GM19468 (cell line): Measurements from ENCODE around the gene PRSS56.
"Not testable (repeated sequence)": the region's sequence is repeated elsewhere in the genome, so short reads cannot be mapped to it uniquely, and the experiment has no call there.

Source experiments
- ATAC-seq: cut with Tn5 transposase; IDR thresholded peaks from one replicate; pipeline ENCODE4 v1.9.1; 2021; ENCODE audit warnings: mild to moderate bottlenecking, moderate library complexity, moderate number of reproducible peaks; ENCODE audit not compliant: unreplicated experiment; ENCODE audit errors: extremely low read depth

The PRSS56 gene

GRCh38 chr2:232562515-232563151, 42.4 kb downstream of the PRSS56 start:
- no peak for ATAC-seq

GRCh38 chr2:232563580-232563979, 43.4 kb downstream of the PRSS56 start:
- no peak for ATAC-seq

DNA sequence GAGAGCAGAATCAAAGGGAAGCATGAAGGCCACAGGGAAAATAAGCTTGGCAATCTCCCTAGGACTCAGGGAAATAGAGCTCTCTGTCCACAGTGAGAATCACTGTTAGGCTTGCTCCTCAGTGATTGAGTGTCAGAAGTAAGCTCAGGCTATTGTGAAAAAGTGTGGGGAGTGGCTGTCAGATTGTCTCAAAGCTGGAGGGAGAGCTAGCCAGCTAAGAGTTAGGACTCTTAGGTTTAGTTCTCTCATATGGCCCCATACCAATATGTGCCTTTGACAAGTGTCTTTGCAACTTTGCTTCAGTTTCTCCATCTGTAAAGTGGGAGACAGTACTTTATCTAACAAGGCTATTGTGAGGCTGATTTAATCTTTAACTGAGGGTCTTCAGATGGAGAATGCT, 47.5 kb downstream of the PRSS56 start:
- no peak for ATAC-seq

DNA sequence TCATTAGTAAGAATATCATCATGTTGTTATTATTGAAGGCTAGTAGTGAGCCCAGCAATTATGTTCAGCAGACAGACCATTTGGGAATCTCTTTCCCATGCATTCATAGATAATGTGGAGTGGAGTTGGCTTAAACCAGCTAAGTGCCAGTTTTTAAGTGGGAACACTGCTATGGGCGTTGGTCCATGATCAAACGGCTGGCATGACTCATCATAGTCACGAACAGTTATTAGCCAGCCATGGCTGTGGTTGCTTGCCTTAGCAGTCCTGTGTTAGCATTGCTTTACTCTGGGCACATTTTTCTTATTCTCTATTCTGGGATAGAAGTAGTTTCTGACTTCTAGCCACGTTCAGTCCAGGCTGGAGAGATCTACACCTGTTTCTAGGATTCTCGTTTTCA, 48.0 kb downstream of the PRSS56 start:
- ATAC-seq: no peak

DNA sequence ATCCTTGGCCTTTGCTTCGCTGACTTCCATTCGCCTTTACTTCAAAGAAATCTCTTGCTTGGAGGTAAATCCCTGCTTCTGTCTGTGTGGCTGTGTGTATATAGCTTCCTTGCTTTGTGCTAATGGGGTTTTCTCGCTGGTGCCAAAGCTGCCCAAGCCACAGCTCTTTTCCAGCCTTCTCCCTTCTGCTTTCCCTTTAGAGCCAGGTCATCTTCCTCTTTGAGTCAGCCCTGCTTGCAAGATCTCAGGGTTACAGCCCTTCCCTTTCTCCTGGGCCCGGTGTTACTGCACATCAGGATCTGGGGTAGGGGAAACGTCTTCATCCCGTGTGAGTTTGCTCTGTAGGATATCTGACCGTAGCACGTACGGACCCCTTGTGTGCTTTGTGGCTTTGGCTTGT, 49.4 kb downstream of the PRSS56 start:
- no peak for ATAC-seq

- not testable (repeated sequence) for ATAC-seq
These were observed 50.3 kb downstream of the PRSS56 start for GRCh38 chr2:232570481-232570880.

- no peak for ATAC-seq
These were observed 50.9 kb downstream of the PRSS56 start for GRCh38 chr2:232571026-232571474.

DNA sequence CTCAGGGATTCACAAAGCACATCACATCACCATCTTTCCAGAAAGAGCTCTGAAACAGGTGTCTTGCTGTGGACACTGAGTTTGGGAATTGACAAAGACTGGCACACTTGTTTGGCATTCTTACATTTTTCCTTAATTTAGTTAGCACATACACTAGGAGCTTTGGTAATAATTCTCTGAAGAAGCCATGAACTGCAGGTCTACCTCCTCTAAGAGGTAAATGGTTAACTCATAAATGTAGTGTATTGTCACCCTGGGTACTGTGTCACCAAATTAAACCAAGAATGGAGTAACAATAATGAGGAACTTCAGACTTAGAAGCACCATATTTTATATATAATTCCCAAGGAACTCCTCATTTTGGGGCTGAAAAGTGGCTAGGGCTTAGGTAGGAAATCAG, 52.9 kb downstream of the PRSS56 start:
- ATAC-seq: no peak

DNA sequence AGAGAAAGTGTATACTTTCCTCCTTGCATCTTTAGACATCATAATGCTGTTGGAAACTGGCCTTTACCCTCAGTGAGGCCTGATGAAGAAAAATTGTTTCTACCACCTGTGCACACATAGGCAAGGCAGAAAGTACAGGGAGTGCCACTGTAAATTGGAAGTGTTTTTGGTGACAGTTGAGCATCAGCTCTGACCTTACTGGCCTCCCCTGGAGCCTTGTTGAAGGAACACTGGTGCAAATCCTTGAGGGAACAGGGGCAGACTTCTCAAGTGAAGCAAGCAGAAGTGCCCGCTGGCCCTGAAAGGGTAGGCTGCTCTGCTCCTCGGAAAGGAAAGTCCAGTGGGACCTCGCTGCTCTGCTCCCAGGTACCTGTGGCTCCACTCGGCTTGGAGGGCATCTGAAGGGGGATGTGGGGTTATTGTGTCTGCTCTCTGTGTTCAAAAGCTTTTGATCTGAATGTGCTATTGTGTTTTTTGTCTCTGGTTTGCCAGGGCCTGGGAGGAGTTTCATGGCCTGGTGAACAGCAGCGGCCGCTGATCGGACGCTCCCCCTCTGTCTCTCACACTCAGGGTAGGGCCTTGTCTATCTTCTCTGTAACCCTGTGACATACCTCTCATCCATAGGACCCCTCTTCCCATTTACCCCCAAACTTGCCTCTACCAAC, 53.7 kb downstream of the PRSS56 start:
- no peak for ATAC-seq

DNA sequence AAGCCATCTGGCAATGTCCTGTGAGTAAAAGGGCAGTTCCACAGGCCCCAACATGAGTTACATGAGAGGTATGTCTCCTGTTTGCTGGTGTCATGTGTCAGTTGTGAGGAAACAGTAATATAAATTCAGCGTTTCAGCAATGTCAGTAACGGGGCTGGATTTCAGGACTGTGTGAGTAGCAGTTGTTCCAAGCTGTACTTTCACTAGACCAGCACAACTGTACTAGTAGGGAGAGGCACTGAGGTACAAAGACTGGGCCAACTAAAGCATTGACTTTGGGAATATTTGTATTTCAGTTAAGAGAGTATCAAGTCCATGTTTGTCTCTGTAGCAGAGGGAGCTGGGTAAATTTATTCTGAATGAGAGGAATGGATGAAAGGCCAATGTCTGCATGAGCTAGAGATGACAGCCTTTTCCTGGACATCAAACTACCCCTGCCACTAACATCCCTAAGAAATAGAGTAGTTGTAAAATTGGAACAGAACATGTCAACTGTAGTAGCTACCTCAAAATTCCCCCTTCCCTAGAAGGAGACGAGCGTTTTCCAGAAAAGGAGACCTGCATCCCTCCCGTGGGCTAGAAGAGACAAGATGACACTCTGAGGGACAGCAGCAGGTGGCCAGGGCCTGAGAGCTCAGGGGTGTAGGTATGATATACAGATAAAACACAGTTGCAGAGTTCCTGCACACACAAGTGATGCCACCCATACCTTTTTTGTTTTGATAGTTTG, 54.7 kb downstream of the PRSS56 start:
- no peak for ATAC-seq
